Stimulated activated naive CD4-positive, alpha-beta T cell treated with Interleukin-2 at 50 U/mL for 16 hours (primary cell): ENCODE measurements around the gene PARP9.
A peak's percentile ranks its signal among the peaks of the same experiment; 100 is the strongest.
"Not testable (repeated sequence)": the region's sequence is repeated elsewhere in the genome, so short reads cannot be mapped to it uniquely, and the experiment has no call there.

Source experiments
- DNase-seq: peaks from one replicate; lab custom pipeline; 2025; lab: John Stamatoyannopoulos, UW

The PARP9 gene

DNA sequence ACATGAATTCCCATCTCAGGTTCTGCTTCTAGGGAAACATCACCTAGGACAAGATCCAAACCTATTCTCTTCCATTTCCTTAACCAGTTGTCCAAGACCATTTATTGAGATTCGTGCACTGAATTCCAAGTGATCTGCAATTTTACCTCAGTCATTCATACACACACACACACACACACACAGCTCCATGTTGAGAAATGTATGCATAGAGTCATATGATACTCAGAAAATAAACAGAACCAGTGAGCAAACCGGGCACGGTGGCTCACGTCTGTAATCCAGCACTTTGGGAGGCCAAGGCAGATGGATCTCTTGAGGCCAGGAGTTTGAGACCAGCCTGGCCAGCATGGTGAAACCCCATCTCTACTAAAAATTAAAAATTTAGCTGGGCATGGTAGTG lies 43.2 kb downstream of the PARP9 start:
- DNase-seq = no peak

DNA sequence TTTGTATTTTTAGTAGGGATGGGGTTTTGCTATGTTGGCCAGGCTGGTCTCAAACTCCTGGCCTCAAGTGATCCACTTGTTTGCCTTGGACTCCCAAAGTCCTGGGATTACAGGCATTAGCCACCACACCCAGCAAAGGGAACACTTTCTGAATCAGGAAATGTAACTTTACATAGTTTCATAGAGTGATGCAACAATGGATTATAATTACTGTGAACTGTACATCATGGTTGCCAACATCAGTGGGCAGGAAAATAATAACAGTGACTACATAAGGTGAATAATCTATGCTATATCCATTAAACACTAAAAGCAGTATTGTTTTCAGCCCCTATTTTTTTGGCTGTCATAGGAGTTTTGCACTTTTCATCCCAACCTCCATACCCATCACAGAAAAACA lies 44.4 kb downstream of the PARP9 start:
- no peak for DNase-seq

DNA sequence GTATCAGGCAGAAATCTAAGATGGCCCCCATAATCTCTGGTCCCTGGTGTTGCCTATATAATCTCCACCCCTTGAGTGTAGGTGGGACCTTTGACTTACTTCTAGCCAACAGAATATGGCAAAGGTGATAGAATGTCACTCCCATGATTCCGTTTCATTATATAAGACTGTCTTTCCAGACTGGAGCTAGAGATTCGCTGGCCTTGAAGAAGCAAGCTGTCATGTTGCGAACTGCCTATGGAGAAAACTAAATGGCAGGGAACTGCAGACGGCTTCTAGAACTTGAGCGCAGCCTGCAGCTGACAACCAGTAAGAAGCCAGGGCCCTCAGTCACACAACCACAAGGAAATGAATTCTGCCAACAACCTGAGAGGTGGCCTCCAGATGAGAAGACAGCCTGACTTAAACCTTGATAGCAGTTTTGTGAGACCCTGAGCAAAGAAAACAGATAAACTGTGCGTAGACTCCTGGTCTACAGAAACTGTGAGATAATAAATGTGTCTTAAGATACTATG lies 47.2 kb downstream of the PARP9 start:
- no peak for DNase-seq

DNA sequence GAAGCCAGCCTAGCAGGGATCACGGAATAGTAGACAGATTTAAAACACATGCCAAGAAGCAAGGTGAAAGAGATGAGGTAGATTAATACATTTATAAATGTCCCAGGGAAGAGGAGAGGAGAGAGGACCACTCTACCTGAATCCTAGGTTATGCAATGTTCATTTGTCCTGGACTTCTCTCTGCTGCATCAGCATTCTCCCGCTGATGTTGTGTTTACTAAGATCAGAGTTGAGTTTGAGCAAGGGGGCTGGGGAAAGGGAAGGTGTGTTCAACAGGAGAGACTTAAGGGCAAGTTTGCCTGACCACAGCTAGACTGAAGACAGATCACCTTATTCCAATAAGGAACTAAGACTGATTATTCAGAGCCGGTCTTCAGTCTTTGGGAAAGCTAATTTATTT lies 48.2 kb downstream of the PARP9 start:
- DNase-seq = no peak

DNA sequence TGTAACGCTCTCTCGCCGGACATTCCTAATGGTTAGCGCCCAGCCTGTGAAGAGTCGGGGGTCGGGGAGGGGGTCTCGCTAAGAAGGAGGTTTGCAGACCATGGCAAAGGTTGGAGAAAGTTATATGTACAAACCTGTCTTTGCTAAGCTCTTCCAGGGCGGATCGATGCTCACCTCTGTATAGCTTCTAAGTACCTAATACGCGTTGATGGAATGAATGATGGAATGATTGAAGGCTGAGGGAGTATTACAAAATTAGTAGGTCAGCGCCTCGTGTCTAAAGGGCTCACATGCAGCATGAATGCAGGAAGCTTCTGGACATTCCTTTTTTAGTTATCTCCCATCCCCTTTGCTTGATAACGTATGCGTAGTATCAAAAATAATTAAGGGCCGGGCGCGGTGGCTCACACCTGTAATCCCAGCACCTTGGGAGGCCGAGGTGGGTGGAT lies 49.1 kb downstream of the PARP9 start:
- no peak for DNase-seq

DNA sequence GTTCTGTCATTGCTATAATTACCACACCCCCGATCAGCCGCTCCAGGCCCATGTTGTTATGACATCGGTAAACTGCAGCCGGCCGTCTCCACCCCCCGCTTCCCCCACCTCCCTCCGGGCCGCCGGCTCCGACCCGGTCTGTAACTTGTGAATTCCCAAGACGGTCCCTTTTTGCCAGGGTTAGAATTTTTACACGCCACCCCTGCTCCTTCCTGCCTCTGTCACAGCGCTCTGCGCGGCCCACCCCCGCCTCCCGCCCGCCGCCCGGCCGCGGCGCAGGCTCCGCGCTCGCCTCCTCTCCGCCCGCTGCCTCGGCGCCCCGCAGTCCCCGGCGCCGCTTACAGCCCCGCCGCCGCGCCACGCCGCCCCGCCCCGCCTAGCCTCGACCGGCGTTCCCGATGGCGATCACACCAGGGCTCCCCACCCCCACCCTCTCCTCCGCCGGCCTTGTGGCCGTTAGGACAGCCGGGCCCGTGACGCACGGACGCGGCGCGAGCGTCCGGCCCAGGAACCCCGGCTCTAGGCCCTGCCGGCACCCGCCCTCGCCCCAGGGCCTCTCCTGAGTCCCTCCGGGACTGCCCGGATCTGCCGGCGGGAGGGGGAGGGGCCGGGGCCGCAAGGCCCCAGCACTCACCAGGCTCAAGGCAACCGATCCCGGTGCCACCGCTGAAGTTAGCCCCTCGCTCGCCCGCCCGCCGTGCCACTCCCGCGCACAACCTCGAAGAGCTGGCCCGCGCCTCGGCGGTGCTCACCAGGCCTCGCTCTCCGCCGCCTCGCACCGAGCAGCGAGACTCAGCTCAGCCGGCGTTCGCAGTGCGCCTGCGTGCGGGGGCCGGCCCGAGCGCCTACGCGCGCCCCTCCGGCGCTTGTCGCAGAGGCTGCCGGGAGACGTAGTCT lies 49.7 kb downstream of the PARP9 start, which contains the start of gene KPNA1:
TSS of gene KPNA1 (minus strand) at position 817 of the 897 bp plus-strand sequence. CDS start 18,374 bp downstream, outside the sequence.
- peak; percentile 85 for DNase-seq

DNA sequence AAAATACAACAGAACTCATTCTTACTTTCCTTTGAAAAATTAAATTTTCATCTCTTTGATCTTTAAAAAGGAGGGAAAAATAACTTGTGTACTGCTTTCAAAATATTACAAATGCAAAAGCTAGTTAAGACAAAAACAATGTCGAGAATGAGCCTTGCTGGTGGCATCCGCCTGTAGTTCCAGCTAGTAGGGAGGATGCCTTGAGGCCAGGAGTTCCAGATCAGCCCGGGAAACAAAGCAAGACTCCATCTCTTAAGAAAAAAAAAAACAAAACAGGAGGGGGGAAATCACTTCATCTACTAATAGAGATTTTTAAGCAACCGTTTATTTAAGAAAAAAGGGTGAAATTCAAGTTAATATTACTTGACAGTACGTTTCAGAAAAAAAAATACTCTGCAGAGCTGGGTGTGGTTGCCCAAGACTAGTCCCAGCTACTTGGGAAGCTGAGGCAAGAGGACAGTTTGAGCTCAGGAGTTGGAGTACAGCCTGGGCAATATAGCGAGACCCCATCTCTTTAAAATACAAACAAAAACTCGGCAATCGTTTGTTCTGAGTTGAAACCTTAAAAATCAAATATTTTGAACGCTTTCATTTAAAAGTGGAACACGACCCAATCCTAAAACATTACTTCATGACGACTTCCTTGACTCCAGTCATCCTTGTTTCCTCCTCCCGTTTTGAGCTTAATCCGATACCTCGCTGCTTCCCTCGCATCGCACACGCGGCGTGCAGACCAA lies 50.5 kb downstream of the PARP9 start:
- no peak for DNase-seq

DNA sequence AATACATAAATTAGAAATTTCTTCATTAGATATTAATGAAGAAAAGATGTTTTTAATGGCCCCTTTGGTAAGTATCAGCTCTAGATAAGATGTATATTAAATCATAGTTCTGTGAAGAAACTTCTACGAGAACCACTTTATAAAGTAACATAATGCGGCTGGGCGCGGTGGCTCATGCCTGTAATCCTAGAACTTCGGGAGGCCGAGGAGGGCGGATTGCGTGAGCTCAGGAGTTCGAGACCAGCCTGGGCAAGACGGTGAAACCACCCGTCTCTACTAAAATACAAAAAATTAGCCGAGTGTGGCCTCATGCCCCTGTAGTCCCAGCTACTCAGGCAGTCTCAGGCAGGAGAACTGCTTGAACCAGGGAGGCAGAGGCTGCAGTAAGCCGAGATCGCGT lies 51.8 kb downstream of the PARP9 start:
- DNase-seq = no peak

DNA sequence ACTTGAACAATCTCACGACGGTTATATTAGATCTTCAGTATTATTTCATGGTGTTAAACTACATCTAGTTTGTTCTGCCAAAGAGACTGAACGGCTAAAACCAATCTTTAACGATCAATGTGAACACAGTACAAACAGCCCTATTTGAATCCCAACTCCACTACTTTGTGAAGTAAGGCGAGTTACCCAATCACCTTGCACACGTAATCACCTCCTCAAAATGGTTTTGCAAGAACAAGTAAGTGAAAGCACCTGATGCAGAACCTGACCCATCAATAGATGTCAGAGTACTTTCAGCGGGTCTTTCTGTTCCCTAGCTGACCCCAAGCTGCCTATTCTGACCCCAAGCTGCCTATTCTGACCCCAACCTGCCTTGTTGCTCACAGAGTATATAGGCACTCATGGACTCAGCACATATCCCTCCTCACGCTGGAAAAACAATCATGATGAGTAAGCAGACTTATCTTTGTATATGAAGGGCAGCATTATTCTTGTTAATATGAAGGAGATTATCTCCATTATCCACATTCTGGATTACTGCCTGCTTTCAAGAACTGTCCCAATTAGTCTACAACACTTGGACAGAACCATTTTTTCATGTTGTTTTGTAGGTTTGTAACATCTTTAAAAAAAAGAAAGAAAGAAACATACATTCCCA lies 53.1 kb downstream of the PARP9 start:
- no peak for DNase-seq

DNA sequence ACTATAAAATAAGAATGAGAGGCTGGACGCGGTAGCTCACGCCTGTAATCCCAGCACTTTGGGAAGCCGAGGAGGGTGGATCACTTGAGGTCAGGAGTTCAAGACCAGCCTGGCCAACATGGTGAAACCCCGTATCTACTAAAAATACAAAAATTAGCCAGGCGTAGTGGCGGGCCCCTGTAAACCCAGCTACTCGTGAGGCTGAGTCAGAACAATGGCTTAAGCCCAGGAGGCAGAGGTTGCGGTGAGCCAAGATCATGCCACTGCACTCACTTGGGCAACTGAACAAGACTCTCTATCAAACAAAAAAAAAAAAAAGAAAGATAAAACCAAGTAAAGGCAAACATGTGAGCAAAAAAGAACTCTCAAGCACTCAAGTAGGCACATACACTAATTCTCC lies 55.2 kb downstream of the PARP9 start:
- not testable (repeated sequence) for DNase-seq

DNA sequence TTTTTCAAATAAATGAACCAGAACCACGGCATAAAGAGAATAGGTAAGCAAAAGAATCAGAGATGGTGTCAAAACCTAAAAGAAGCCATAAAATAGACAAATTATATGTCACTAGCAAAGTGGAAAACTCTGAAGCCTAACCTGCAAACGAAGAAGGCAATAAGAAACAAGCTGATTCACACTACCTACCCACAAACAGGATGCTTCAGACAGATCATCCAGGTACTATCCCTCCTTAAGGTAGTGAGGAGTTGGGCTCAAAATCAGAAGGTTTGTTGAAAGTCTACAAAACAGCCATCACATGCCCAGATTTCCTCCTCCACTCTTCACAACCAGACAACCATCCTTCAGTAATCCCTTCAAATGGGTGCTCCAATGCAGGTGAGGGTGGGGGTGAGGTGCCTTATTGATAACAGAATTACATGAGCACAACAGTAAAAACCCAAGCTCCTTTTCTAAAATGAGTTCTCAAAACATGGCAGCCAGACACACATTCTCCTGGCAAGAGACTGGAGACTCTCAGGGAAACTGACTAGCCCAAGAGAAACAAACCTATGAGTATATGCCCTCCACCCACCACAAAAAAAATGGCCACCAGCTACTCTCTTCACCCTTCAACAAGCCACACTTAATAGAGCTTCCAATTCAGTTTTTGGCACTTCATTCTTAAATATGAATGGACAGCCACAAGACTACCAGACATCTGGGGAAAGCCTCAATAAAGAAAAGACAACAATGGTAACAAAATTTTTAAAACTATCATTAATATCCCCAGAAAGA lies 55.8 kb downstream of the PARP9 start:
- no peak for DNase-seq

DNA sequence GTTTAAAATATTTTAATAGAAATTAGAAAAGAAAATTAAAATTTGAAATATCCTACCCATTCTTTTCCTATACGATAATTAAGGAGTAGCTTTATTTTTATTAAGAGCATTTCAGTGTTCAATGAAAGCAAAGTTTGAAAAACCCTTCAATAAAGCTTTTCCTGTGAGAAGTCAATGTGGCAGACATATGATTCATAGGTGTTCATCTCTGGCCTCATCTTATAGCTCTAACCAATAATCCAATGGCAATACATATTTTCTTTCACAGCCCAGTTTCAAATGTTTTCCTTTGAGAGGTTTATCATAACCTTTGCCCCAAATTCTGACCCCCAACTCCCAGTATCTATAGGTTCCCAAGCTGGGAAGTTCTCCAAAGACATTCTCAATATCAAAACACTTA lies 57.6 kb downstream of the PARP9 start:
- no peak for DNase-seq

DNA sequence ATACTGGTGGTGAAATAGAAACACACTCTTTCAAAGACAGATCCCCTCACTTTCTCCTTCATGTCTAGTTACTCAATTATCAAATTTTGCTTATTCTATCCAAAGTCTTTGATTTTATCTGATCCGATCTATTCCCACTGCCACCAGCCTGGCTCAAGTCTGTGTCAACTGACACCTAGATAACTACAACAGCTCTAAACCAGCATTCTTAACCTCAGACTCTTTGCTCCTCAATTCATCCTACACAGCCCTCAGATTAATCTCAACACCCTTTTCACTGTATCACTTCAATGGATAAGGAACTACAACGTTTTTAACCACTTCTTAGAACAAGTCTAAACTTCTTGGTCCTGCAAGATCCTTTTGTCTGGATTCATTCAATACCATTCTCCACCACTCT lies 58.4 kb downstream of the PARP9 start:
- DNase-seq = no peak

DNA sequence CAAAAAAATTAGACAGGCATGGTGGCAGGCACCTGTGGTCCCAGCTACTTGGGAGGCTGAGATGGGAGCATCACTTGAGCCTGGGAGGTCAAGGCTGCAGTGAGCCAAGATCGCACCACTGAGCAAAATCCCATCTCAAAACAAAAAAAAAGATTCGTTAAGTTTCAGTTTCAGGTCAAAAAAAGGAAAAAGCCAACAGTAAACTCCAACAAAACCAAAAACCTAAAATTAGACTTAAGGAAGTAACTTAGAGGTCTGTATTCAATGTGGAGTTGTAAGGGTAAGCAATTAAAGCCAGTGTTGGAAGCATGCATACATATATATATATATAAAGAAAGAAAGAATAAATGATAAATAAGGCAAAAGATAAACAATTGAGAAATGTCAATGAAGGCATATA lies 61.2 kb downstream of the PARP9 start:
- no peak for DNase-seq

DNA sequence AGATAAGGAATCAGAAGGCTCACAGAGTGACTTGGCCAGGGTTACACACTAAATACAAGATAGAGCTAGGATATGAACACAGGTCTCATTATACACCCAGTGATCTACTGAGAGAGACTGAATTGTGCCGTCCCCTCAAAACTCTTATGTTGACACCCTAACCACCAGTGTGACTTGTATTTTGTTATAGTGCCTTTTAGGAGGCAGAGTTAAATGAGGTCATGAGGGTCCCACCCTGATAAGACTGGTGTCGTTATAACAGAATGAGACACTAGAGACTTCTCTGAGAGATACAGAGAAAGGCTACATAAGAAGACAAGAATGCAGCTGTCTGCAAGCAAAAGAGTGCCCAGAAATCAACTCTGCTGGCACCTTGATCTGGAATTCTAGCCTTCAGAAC lies 62.0 kb downstream of the PARP9 start:
- no peak for DNase-seq

DNA sequence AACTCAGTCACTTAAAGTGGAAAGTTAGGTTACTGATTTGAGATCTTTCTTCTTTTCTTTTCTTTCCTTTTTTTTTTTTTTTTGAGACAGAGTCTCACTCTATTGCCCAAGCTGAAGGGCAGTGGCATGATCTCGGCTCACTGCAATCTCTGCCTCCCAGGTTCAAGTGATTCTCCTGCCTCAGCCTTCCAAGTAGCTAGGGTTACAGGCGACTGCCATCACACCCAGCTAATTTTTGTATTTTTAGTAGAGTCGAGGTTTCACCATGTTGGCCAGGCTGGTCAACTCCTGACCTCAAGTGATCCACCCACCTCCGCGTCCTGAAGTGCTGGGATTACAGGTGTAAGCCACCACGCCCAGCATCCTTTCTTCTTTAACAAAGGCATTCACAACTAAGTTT lies 63.1 kb downstream of the PARP9 start:
- DNase-seq = not testable (repeated sequence)

DNA sequence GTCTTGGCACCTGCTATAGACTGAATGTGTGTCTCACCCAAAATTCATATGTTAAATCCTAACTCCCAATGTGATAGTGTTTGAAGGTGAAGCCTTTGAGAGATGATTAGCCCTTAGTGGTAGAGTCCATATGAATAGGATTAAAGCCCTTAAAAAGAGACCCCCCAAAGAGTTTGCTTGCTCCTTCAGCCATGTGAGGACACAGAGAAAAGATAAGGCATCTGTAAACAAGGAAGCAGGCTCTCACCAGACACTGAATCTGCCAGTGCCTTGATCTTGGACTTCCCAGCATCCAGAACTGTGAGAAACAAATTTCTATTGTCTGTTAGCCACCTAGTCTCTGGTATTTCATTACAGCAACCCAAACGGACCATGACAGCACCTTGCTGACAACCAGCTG lies 65.9 kb downstream of the PARP9 start:
- DNase-seq = no peak

DNA sequence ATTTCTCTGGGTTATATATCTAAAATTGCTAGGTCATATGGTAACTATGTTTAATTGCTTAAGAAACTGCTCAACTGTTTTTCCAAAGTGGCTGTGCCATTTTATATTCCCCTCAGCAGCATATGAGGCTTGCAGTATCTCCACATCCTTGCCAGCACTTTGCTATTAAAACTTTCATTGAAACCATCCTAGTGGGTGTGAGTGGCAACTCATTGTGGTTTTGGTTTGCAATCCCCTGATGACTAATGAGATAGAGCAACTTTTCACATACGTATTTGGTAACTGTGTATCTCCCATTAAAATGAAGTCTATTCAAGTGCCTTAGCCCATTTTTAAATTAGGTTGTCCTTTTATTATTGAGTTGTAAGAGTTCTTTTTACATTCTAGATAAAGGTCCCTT lies 66.7 kb downstream of the PARP9 start:
- DNase-seq = peak; percentile 9

DNA sequence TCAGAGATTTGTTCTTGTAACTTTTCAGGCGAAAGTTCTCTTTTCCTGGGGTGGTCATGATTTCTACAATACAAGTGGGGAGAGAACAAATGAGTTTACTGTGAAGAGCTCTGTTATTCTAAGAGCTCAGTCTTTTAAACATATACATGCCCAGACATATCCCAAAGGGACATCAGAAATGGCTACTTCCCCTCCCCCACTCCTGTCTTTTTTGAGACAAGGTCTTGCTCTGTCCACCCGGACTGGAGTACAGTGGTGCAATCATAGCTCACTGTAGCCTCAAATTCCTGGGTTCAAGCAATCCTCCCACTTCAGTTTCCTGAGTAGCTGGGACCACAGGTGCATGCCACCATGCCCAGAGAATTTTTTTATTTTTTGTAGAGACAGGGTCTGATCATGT lies 67.6 kb downstream of the PARP9 start:
- DNase-seq = no peak

DNA sequence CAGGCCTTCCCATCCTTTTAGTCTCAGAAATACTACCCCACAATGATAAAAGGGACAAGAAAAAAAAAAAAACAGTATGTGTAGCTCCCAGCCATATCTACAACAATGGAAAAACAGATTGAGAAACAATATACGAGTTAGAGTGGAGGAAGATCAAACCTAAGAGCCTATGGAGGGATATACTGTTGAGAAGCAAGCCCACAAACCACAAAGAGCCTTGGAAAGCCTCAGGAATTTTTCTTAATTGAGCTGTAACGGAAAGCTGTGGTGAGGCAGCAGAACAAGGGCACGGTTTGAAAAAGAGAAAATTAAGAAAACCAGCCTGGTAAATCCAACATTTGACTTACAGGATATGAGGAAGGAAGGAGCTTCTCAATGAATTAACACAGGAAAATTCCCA lies 70.8 kb downstream of the PARP9 start:
- DNase-seq = no peak

DNA sequence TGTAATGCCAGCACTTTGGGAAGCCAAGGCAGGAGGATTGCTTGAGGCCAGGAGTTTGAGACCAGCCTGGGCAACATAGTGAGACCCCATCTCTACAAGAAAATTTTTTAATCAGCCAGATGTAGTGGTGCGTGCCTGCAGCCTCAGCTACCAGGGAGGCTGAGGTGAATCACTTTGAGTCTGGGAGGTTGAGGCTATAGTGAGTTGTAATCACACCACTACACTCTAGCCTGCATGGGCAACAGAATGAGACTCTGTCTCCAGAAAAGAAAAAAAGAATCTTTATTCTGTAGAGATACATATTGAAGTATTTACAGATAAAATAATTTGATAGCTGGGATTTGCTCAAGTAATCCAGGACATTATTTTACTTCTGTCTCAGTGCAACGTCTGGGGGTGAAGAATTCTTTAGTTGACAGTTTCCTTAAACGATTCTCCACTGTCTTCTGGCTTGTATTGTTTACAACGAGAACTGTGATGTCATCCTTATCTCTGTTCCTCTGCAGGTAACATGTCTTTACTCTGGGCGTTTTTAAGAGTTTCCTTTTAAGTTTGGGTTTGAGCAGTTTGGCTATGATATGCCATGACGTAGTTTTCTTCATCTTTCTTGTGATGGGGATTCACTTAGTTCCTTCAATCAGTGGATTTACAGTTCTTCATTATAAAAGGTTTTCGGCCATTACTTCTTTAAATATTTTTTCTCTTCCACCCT lies 75.7 kb downstream of the PARP9 start:
- DNase-seq = no peak
